Parietal lobe (tissue), 1 donor: ENCODE results near the gene GHSR. TPM values are rescaled to one million over a fixed set of nuclear protein-coding genes. Genes with fewer than 3 reads are reported as not detected.

Experiments
- total RNA-seq: library from RNA; depleted of rRNA; stranded (reverse); fragments of >200 nt; gene quantifications from one replicate; pipeline ENCODE4 v1.2.3, GENCODE V29; 2014

Gene GHSR
- not detected for total RNA-seq

GRCh38 chr3:172447611-172448579 lies at the start of gene GHSR:
TSS of gene GHSR (minus strand) at chr3:172448456. CDS start at chr3:172448413, 43 bp downstream.

Other genes starting within 250 kb of the GHSR start
- 2.2 TPM for gene TNFSF10, start 75.0 kb upstream of the GHSR start, total RNA-seq